Progenitor cell of endocrine pancreas (in vitro differentiated cells): Measurements from ENCODE around the gene PRKRA. TPM values are rescaled to one million over a fixed set of nuclear protein-coding genes. Genes with fewer than 3 reads are reported as not detected.

ENCODE experiments used
- DNase-seq: peaks from one replicate; pipeline ENCODE4 v3.0.0; 2021; ENCODE audit warnings: low spot score; ENCODE audit not compliant: unreplicated experiment
- H3K27ac Mint-ChIP-seq: 2 replicates; pipeline ENCODE4 v1.8.0; 2021; ENCODE audit warnings: mild to moderate bottlenecking, moderate library complexity, mixed read lengths
- H3K27me3 Mint-ChIP-seq: 2 replicates; pipeline ENCODE4 v1.8.0; 2021; ENCODE audit warnings: mixed read lengths
- H3K36me3 Mint-ChIP-seq: 2 replicates; pipeline ENCODE4 v1.8.0; 2022; ENCODE audit warnings: mixed read lengths; ENCODE audit not compliant: insufficient read depth
- H3K4me1 Mint-ChIP-seq: 2 replicates; pipeline ENCODE4 v1.8.0; 2021; ENCODE audit warnings: low read depth, mixed read lengths
- H3K4me3 Mint-ChIP-seq: 2 replicates; pipeline ENCODE4 v1.8.0; 2021; ENCODE audit warnings: low read depth, mild to moderate bottlenecking, moderate library complexity, mixed read lengths
- H3K9me3 Mint-ChIP-seq: 2 replicates; pipeline ENCODE4 v1.8.0; 2021; ENCODE audit warnings: low read depth, mixed read lengths
- total RNA-seq: library from RNA; stranded (reverse); gene quantifications from 2 replicates; pipeline ENCODE4 v1.2.1, GENCODE V29; 2021
- TF ChIP-seq, protein P1 (sequence below): fragments of 200-600 bp; sonication (generic); IDR thresholded peaks from one replicate; pipeline ENCODE4 v1.5.0; 2021; ENCODE audit warnings: antibody characterized with exemption, mild to moderate bottlenecking; ENCODE audit not compliant: unreplicated experiment

PRKRA gene
- total RNA-seq, 1 donor from 2014 or later: 92.1 TPM

GRCh38 chr2:178448968-178449661, 1.9 kb downstream of the PRKRA start:
- H3K4me3 Mint-ChIP-seq: peak overlapping the region; percentile 84
- no peaks in the 10 kb centered on the region for H3K9me3 Mint-ChIP-seq
- peaks cover 20% of the 10 kb centered on the region for H3K36me3 Mint-ChIP-seq
- H3K27me3 Mint-ChIP-seq: no peaks in the 10 kb centered on the region
- TF ChIP-seq, protein P1, sequence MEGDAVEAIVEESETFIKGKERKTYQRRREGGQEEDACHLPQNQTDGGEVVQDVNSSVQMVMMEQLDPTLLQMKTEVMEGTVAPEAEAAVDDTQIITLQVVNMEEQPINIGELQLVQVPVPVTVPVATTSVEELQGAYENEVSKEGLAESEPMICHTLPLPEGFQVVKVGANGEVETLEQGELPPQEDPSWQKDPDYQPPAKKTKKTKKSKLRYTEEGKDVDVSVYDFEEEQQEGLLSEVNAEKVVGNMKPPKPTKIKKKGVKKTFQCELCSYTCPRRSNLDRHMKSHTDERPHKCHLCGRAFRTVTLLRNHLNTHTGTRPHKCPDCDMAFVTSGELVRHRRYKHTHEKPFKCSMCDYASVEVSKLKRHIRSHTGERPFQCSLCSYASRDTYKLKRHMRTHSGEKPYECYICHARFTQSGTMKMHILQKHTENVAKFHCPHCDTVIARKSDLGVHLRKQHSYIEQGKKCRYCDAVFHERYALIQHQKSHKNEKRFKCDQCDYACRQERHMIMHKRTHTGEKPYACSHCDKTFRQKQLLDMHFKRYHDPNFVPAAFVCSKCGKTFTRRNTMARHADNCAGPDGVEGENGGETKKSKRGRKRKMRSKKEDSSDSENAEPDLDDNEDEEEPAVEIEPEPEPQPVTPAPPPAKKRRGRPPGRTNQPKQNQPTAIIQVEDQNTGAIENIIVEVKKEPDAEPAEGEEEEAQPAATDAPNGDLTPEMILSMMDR: no peak
- peaks cover 20% of the 10 kb centered on the region for H3K4me1 Mint-ChIP-seq
- DNase-seq: no peak
- H3K27ac Mint-ChIP-seq: peak overlapping the region; percentile 80

- Mint-ChIP-seq H3K27me3 (no peaks in the 10 kb centered on the region), H3K4me3 (no peak overlapping the region), H3K4me1 (no peaks in the 10 kb centered on the region), H3K36me3 (peaks cover 25% of the 10 kb centered on the region), H3K27ac (no peak overlapping the region), H3K9me3 (no peaks in the 10 kb centered on the region)
- DNase-seq: no peak
- TF ChIP-seq, protein P1: no peak
These were observed 9.5 kb downstream of the PRKRA start for GRCh38 chr2:178441426-178441825.

DNA sequence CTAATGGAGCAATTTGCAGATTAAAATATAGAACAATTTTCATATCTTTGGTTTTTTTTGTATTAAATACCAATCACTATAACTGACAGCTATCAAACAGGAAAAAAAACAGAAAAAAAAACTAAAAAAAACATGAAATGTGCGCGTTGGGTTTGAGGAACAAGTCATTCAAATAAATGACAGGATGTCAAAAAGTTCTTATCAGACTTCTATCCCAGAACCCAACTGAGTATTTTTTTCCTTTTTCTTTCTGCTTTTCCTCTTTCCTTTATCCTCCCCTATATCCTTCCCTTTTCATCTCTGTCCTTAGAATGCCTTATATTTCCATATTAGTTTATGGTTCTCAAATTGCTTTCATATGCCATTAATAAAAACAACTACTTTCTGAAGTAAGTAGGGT, 14.3 kb downstream of the PRKRA start:
- Mint-ChIP-seq H3K4me1 (no peaks in the 10 kb centered on the region), H3K9me3 (no peaks in the 10 kb centered on the region), H3K4me3 (no peak overlapping the region), H3K27ac (no peak overlapping the region), H3K36me3 (peaks cover 27% of the 10 kb centered on the region), H3K27me3 (no peaks in the 10 kb centered on the region)
- no peak for DNase-seq
- TF ChIP-seq, protein P1: no peak

- no peak for DNase-seq
- peaks cover 46% of the 10 kb centered on the region for H3K36me3 Mint-ChIP-seq
- no peaks in the 10 kb centered on the region for H3K4me1 Mint-ChIP-seq
- no peak overlapping the region for H3K4me3 Mint-ChIP-seq
- TF ChIP-seq, protein P1: no peak
- H3K27me3 Mint-ChIP-seq: no peaks in the 10 kb centered on the region
- H3K9me3 Mint-ChIP-seq: peaks cover 19% of the 10 kb centered on the region
- peak overlapping the region; percentile 34 for H3K27ac Mint-ChIP-seq
These were observed 21.6 kb downstream of the PRKRA start for GRCh38 chr2:178429336-178429735.

DNA sequence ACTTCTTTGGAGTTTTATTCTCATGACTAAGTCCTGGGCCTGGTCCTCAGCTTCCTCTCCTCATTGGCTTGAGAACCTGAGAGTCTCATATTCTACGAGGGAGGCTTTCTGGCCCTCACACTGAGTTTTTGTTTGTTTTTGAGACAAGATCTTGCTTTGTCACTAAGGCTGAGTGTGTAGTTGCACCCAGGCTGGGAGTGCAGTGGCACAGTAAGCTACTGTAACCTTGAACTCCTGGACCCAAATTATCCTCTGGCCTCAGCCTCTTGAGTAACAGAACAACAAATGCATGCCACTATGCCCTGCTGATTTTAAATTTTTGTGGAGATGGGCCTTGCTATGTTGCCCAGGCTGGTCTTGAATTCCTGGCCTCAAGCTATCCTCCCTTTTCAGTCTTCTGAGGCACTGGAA, 22.6 kb downstream of the PRKRA start:
- TF ChIP-seq, protein P1: no peak
- peak overlapping the region; percentile 47 for H3K27ac Mint-ChIP-seq
- H3K27me3 Mint-ChIP-seq: no peaks in the 10 kb centered on the region
- DNase-seq: no peak
- peaks cover 53% of the 10 kb centered on the region for H3K36me3 Mint-ChIP-seq
- no peak overlapping the region for H3K4me3 Mint-ChIP-seq
- H3K9me3 Mint-ChIP-seq: peaks cover 28% of the 10 kb centered on the region
- no peaks in the 10 kb centered on the region for H3K4me1 Mint-ChIP-seq
